GM19328 (cell line): Measurements from ENCODE around the gene CPLX1.
"Not testable (repeated sequence)": the region's sequence is repeated elsewhere in the genome, so short reads cannot be mapped to it uniquely, and the experiment has no call there.

ENCODE experiments used
- ATAC-seq: cut with Tn5 transposase; IDR thresholded peaks from one replicate; pipeline ENCODE4 v1.9.1; 2021; ENCODE audit warnings: mild to moderate bottlenecking, moderate library complexity; ENCODE audit not compliant: unreplicated experiment

CPLX1 gene

GRCh38 chr4:762211-763190 lies 63.4 kb downstream of the CPLX1 start:
- ATAC-seq: no peak

GRCh38 chr4:761739-762138 lies 64.2 kb downstream of the CPLX1 start:
- no peak for ATAC-seq

- no peak for ATAC-seq
These were observed 64.8 kb downstream of the CPLX1 start for GRCh38 chr4:761086-761485.

- ATAC-seq: no peak
These were observed 65.3 kb downstream of the CPLX1 start for GRCh38 chr4:760616-761015.

GRCh38 chr4:759810-760209 lies 66.1 kb downstream of the CPLX1 start:
- ATAC-seq: not testable (repeated sequence)

GRCh38 chr4:757111-757510 lies 68.8 kb downstream of the CPLX1 start:
- ATAC-seq: no peak

DNA sequence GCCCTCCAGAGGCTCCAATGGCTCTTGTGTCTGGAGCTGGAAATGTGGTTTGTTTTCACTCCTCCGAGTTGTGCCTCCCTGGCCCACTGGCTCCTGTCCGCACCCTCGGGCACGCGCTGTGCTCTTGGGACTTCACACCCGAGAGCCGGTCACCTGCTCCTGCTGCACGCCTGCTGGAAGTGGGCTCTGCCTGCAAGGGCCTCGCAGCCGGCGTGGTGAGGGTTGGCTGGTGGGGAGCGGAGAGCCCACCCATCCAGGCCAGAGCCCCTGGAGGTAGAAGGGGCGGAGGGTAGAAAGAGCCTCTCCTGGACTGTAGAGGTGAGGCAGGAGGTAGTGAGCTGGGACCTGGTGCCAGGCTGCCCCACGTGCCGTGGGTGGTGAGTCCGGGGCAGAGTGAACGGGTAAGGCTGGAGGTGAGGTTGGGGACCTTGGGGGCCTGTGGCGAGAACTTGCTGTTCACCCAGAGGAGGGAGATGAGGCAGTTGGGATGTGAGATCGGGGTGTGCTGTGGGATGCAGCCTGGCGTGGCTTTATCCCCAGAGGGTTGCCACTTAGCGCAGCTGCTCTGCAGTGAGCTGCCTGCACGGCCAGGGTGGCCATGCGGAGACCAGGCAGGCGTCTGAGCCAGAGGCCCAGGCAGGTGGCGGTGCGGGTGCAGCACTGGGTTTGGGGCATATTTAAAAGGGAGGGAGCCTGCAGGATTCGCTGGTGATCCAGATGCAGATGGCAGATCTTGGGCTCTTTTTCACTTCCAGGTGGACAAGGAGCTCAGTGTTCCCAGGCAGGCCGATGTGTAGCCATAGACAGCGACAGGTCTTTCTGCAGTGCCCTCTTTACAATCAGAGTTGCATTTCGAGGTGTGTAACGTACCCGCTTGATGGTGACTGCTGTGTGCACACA lies 71.5 kb downstream of the CPLX1 start:
- no peak for ATAC-seq

- not testable (repeated sequence) for ATAC-seq
These were observed 72.7 kb downstream of the CPLX1 start for GRCh38 chr4:753186-753585.

GRCh38 chr4:752196-752861 lies 73.6 kb downstream of the CPLX1 start:
- no peak for ATAC-seq

GRCh38 chr4:751676-752075 lies 74.3 kb downstream of the CPLX1 start:
- ATAC-seq: no peak

GRCh38 chr4:749698-750666 lies 75.9 kb downstream of the CPLX1 start:
- no peak for ATAC-seq

- ATAC-seq: no peak
These were observed 77.5 kb downstream of the CPLX1 start for GRCh38 chr4:748461-748860.

DNA sequence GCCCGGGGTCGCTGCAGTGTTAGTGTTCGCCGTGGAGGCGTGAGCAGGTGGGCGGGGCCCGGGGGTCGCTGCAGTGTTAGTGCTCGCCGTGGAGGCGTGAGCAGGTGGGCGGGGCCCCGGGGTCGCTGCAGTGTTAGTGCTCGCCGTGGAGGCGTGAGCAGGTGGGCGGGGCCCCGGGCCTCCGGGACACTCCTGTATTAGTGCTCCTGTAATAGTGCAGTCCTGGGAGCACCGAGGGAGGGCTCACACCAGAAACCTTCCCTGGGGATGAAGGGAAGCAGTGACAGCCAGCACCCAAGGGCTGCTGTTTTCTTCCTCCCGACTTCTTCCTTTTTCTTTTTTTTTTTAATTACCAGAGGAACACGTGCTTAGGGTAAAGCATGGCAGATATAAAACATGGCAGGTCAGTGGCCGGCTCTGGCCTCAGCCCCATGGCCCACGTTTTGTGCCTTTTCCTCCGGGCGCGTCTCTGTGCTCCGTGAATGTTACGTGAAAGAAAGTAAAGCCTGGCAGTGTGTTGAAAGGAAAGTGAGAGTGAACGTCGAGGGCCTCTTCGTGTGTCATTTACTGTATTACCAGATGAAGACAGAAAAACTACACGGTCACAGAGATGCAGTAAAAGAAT lies 78.3 kb downstream of the CPLX1 start:
- ATAC-seq: no peak

DNA sequence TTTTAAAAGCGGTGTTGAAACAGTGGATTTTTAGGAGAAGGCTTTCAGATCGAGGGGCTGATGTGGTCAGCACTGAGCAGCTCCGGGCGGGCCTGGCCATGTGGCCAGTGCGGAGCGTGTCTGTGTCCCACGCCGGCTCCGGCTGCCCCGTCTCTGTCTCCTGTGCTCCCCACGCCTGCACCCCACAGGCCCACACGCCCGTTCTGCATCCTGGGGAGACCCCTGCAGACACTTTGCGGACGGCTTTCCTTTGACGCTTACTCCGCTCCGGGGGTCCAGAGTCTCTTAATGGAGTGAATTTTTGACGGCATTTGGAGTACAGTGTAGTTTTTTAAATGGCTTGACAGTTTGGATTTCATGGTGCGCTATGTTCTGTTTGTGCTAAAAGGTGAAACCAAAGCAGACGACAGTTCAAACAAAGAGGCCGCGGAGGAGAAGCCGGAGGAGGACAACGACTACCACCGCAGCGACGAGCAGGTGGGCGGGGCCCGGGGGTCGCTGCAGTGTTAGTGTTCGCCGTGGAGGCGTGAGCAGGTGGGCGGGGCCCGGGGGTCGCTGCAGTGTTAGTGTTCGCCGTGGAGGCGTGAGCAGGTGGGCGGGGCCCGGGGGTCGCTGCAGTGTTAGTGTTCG lies 81.6 kb downstream of the CPLX1 start:
- no peak for ATAC-seq

DNA sequence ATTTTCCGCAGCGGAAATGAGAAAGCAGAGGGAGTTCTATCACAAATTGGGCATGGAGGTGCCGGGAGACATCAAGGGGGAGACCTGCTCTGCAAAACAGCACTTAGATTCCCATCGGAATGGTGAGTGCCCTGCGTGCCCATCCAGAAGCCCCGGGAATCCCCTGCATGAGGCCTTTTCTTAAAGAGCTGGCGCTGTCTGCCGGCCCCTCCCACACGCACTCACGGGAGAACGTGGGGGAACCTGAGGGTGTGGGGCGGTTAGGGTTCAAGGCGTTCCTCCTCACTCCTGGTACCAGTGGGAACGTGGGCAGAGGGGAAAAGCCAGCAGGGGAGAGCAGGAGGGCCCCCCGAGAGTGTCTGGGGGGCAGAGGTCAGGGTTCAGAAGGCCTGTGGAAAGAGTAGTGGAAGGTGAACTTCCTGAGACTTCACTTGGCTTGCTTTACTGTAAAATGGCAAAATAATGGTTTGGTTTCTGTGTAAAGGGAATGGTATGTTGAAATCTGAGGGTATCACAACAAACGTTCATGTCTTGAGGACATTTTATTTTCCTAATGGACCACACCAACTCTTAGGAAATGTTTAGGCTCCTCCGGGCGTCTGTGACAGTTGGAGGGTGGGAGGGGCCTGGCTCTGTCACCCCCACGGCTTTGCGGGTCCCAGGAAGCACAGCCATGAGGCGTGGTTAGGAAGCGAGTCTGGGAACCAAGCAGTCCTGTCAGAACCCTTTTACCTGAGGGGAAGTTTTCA lies 82.3 kb downstream of the CPLX1 start:
- ATAC-seq: no peak

- no peak for ATAC-seq
These were observed 83.1 kb downstream of the CPLX1 start for GRCh38 chr4:742742-743311.

GRCh38 chr4:742096-742741 lies 83.7 kb downstream of the CPLX1 start:
- ATAC-seq: no peak
